GM23338 (cell line): ENCODE data around the gene GMPR. TPM values are rescaled to one million over a fixed set of nuclear protein-coding genes. Genes with fewer than 3 reads are reported as not detected.

Experiments
- ATAC-seq: fragments of 200-7000 bp; cut with Tn5 transposase; 3 replicates; pipeline ENCODE4 v1.9.1; 2020
- DNase-seq: peaks from one replicate; pipeline ENCODE4 v3.0.0-alpha.2; 2015; ENCODE audit warnings: low spot score
- H2AFZ ChIP-seq: fragments of 200-600 bp; sonication (generic); 2 replicates; pipeline ENCODE4 v1.8.0; 2016; ENCODE audit warnings: antibody characterized with exemption, mild to moderate bottlenecking, moderate library complexity
- H3F3A ChIP-seq: fragments of 200-600 bp; sonication (generic); replicated peaks from 2 replicates; pipeline ENCODE4 v1.8.0; 2017; ENCODE audit warnings: antibody characterized with exemption, mixed run types, low read depth
- H3K27ac ChIP-seq: fragments of 200-600 bp; sonication (generic); 2 replicates; pipeline ENCODE4 v1.6.1; 2016; ENCODE audit warnings: low read depth
- H3K27me3 ChIP-seq: fragments of 200-600 bp; sonication (generic); 2 replicates; pipeline ENCODE4 v1.8.0; 2016; ENCODE audit warnings: mild to moderate bottlenecking, mixed run types, moderate library complexity; ENCODE audit not compliant: insufficient read depth
- H3K36me3 ChIP-seq: fragments of 200-600 bp; sonication (generic); 2 replicates; pipeline ENCODE4 v1.8.0; 2016; ENCODE audit warnings: mild to moderate bottlenecking; ENCODE audit not compliant: insufficient read depth
- H3K4me1 ChIP-seq: fragments of 200-600 bp; sonication (generic); 2 replicates; pipeline ENCODE4 v1.8.0; 2016; ENCODE audit warnings: mild to moderate bottlenecking, moderate library complexity; ENCODE audit not compliant: insufficient read depth
- H3K4me2 ChIP-seq: fragments of 200-600 bp; sonication (generic); 2 replicates; pipeline ENCODE4 v1.7.1; 2017; ENCODE audit warnings: mixed run types
- H3K4me3 ChIP-seq: fragments of 200-600 bp; sonication (generic); 2 replicates; pipeline ENCODE4 v1.6.1; 2016; ENCODE audit warnings: mixed run types
- H3K79me2 ChIP-seq: fragments of 200-600 bp; sonication (generic); replicated peaks from 2 replicates; pipeline ENCODE4 v1.8.0; 2017; ENCODE audit warnings: mild to moderate bottlenecking; ENCODE audit not compliant: insufficient read depth
- H3K9me2 ChIP-seq: fragments of 200-600 bp; sonication (generic); 2 replicates; pipeline ENCODE4 v1.8.0; 2017; ENCODE audit not compliant: insufficient read depth
- H4K20me1 ChIP-seq: fragments of 200-600 bp; sonication (generic); replicated peaks from 2 replicates; pipeline ENCODE4 v1.8.0; 2017; ENCODE audit warnings: mild to moderate bottlenecking; ENCODE audit not compliant: insufficient read depth
- H3K27ac Mint-ChIP-seq: 2 replicates; pipeline ENCODE4 v1.8.0; 2020; ENCODE audit warnings: inconsistent platforms, mild to moderate bottlenecking, moderate library complexity, mixed read lengths
- H3K27me3 Mint-ChIP-seq: 3 replicates; pipeline ENCODE4 v1.8.0; 2022; ENCODE audit warnings: low read depth, mild to moderate bottlenecking, moderate library complexity, mixed read lengths, inconsistent platforms; ENCODE audit not compliant: insufficient read depth, poor library complexity
- H3K36me3 Mint-ChIP-seq: 3 replicates; pipeline ENCODE4 v1.8.0; 2021; ENCODE audit warnings: low read depth, mild to moderate bottlenecking, inconsistent platforms, moderate library complexity, mixed read lengths
- H3K4me1 Mint-ChIP-seq: 3 replicates; pipeline ENCODE4 v1.8.0; 2020; ENCODE audit warnings: mild to moderate bottlenecking, inconsistent platforms, mixed read lengths
- H3K4me3 Mint-ChIP-seq: 3 replicates; pipeline ENCODE4 v1.8.0; 2021; ENCODE audit warnings: moderate library complexity, mild to moderate bottlenecking, inconsistent platforms, mixed read lengths
- H3K9me3 Mint-ChIP-seq: 3 replicates; pipeline ENCODE4 v1.8.0; 2020; ENCODE audit warnings: moderate library complexity, mild to moderate bottlenecking, inconsistent platforms, mixed read lengths
- EZH2 ChIP-seq: fragments of 200-600 bp; sonication (generic); IDR thresholded peaks from one replicate; pipeline ENCODE4 v1.8.0; 2017; ENCODE audit warnings: antibody characterized with exemption, mild to moderate bottlenecking, low read depth; ENCODE audit not compliant: unreplicated experiment
- EZH2phosphoT487 ChIP-seq: fragments of 200-600 bp; sonication (generic); IDR thresholded peaks from one replicate; pipeline ENCODE4 v1.8.1; 2018; ENCODE audit warnings: antibody characterized with exemption; ENCODE audit not compliant: unreplicated experiment
- JUNB ChIP-seq: IDR thresholded peaks from one replicate; pipeline ENCODE4 v1.6.1; 2016; ENCODE audit warnings: antibody characterized with exemption; ENCODE audit not compliant: unreplicated experiment
- NANOG ChIP-seq: IDR thresholded peaks from 2 replicates; pipeline ENCODE4 v1.6.1; 2016; ENCODE audit warnings: antibody characterized with exemption, borderline replicate concordance
- POLR2AphosphoS5 ChIP-seq: IDR thresholded peaks from 2 replicates; pipeline ENCODE4 v1.6.1; 2016; ENCODE audit warnings: antibody characterized with exemption, low read depth
- STAT1 ChIP-seq: IDR thresholded peaks from one replicate; pipeline ENCODE4 v1.6.1; 2016; ENCODE audit warnings: antibody characterized with exemption; ENCODE audit not compliant: unreplicated experiment
- ZNF114 ChIP-seq: fragments of 250-450 bp; sonication (Bioruptor Pico); IDR thresholded peaks from 2 replicates; pipeline ENCODE4 v1.5.0; 2020; ENCODE audit warnings: mild to moderate bottlenecking, moderate library complexity
- ZNF331 ChIP-seq: fragments of 250-450 bp; sonication (Bioruptor Pico); IDR thresholded peaks from 2 replicates; pipeline ENCODE4 v1.5.0; 2020; ENCODE audit warnings: low read depth, mild to moderate bottlenecking, moderate library complexity
- polyA plus RNA-seq: library from polyadenylated mRNA; unstranded; fragments of >200 nt; fragmentation: Nextera tagmentation; extraction: Ambion mirVana; gene quantifications from 2 replicates; pipeline ENCODE4 v1.2.1, GENCODE V29; 2016
- total RNA-seq: library from RNA; depleted of rRNA; stranded (reverse); fragments of >200 nt; shearing (Covaris generic); gene quantifications from 2 replicates; pipeline ENCODE4 v1.2.3, GENCODE V29; 2014
- TF ChIP-seq, protein P1 (sequence below): IDR thresholded peaks from one replicate; pipeline ENCODE4 v1.6.1; 2018; ENCODE audit warnings: antibody characterized with exemption; ENCODE audit not compliant: unreplicated experiment
- TF ChIP-seq, protein P2 (sequence below), 2 experiments: fragments of 200-600 bp in 1 of 2; sonication (generic) in 1 of 2; conservative IDR thresholded peaks; 2 replicates each; pipeline versions ENCODE4 v1.5.1 to v1.6.1; 2016 to 2017; ENCODE audit warnings: antibody characterized with exemption in 2 of 2, low read depth in 2 of 2, mild to moderate bottlenecking in 2 of 2, moderate library complexity in 1 of 2
- TF ChIP-seq, protein P3 (sequence below): fragments of 250-450 bp; sonication (Bioruptor Pico); IDR thresholded peaks from 2 replicates; pipeline ENCODE4 v1.5.0; 2020; ENCODE audit warnings: mild to moderate bottlenecking, moderate library complexity

Gene GMPR
- total and polyA plus RNA-seq, 2 experiments from 2014 or later: 0.23 to 0.35 TPM

DNA sequence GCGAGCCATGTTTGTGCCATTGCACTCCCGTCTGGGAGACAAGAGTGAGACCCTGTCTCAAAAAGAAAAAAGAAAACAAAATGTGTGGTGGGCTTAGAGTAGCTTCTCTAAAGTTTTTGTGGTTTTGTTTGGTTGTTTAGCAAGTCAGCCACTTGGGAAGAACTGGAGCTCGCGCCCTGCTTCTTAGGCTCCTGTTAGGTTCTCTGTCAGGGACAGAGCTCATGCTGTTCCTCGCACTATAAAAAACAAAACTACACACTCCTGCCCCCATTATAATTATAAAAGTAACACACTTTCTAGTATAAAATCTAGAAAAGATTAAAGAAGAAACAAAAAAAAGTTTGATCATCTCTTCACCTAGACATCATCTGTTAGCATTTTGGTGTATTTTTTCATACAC is 33.0 kb downstream of the GMPR start:
- Histone ChIP-seq H3K27ac (no peak overlapping the region), H3K9me2 (0 out of 2 replicates have a peak, but pooled peaks cover 11% of the 10 kb centered on the region), H3F3A (no peaks in the 10 kb centered on the region), H3K4me2 (no peak overlapping the region), H3K36me3 (no peaks in the 10 kb centered on the region), H3K79me2 (no peaks in the 10 kb centered on the region), H2AFZ (no peak overlapping the region), H3K27me3 (no peaks in the 10 kb centered on the region), H3K4me1 (no peaks in the 10 kb centered on the region), H4K20me1 (no peaks in the 10 kb centered on the region), H3K4me3 (no peak overlapping the region)
- TF ChIP-seq POLR2AphosphoS5 (no peak), EZH2 (no peak)
- Mint-ChIP-seq H3K9me3 (no peaks in the 10 kb centered on the region), H3K27me3 (peaks cover 1% of the 10 kb centered on the region), H3K4me1 (no peaks in the 10 kb centered on the region), H3K27ac (no peak overlapping the region), H3K4me3 (no peak overlapping the region), H3K36me3 (no peaks in the 10 kb centered on the region)
- ATAC-seq: no peak
- no peak for DNase-seq

DNA sequence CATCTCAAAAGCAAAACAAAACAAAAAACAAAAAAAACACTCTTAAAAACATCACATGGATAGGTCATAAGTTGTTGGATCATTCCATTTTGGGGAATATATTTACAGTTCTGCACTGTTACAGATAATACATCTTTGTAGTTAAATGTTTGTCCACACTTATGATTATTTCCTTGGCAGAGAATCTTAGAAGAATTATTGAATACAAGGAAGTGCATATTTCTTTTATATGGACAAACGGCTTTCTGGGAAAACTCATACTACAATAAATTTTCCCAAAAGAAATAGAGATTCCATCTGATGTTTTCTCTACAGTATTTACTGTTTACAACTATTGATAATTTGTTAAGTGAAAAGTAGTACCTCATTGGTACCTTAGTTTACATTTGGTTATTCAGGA is 33.8 kb downstream of the GMPR start:
- no peak overlapping the region for H3K4me2 ChIP-seq
- H3K4me3 ChIP-seq: no peak overlapping the region
- H2AFZ ChIP-seq: no peak overlapping the region
- no peak overlapping the region for H3K27ac Mint-ChIP-seq
- H3K79me2 ChIP-seq: no peaks in the 10 kb centered on the region
- H3K9me3 Mint-ChIP-seq: no peaks in the 10 kb centered on the region
- no peaks in the 10 kb centered on the region for H3K36me3 Mint-ChIP-seq
- peaks cover 1% of the 10 kb centered on the region for H3K27me3 Mint-ChIP-seq
- H3F3A ChIP-seq: no peaks in the 10 kb centered on the region
- no peak overlapping the region for H3K4me3 Mint-ChIP-seq
- ATAC-seq (no peak), DNase-seq (no peak)
- H3K36me3 ChIP-seq: no peaks in the 10 kb centered on the region
- peaks cover 2% of the 10 kb centered on the region; the same call in 2 of the 3 replicates for H3K4me1 Mint-ChIP-seq
- 0 out of 2 replicates have a peak, but pooled peaks cover under 1% of the 10 kb centered on the region for H3K4me1 ChIP-seq
- H3K27ac ChIP-seq: no peak overlapping the region
- no peaks in the 10 kb centered on the region for H4K20me1 ChIP-seq
- no peaks in the 10 kb centered on the region for H3K27me3 ChIP-seq
- 0 out of 2 replicates have a peak, but pooled peaks cover 11% of the 10 kb centered on the region for H3K9me2 ChIP-seq
- no peak for TF ChIP-seq ZNF331
- no peak for TF ChIP-seq EZH2phosphoT487
- TF ChIP-seq, protein P1, sequence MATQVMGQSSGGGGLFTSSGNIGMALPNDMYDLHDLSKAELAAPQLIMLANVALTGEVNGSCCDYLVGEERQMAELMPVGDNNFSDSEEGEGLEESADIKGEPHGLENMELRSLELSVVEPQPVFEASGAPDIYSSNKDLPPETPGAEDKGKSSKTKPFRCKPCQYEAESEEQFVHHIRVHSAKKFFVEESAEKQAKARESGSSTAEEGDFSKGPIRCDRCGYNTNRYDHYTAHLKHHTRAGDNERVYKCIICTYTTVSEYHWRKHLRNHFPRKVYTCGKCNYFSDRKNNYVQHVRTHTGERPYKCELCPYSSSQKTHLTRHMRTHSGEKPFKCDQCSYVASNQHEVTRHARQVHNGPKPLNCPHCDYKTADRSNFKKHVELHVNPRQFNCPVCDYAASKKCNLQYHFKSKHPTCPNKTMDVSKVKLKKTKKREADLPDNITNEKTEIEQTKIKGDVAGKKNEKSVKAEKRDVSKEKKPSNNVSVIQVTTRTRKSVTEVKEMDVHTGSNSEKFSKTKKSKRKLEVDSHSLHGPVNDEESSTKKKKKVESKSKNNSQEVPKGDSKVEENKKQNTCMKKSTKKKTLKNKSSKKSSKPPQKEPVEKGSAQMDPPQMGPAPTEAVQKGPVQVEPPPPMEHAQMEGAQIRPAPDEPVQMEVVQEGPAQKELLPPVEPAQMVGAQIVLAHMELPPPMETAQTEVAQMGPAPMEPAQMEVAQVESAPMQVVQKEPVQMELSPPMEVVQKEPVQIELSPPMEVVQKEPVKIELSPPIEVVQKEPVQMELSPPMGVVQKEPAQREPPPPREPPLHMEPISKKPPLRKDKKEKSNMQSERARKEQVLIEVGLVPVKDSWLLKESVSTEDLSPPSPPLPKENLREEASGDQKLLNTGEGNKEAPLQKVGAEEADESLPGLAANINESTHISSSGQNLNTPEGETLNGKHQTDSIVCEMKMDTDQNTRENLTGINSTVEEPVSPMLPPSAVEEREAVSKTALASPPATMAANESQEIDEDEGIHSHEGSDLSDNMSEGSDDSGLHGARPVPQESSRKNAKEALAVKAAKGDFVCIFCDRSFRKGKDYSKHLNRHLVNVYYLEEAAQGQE: no peak
- no peak for TF ChIP-seq POLR2AphosphoS5
- no peak for TF ChIP-seq STAT1
- no peak for TF ChIP-seq ZNF114 (CRISPR knock-in tag)
- TF ChIP-seq NANOG: no peak
- no peak for TF ChIP-seq EZH2
- TF ChIP-seq, protein P2, sequence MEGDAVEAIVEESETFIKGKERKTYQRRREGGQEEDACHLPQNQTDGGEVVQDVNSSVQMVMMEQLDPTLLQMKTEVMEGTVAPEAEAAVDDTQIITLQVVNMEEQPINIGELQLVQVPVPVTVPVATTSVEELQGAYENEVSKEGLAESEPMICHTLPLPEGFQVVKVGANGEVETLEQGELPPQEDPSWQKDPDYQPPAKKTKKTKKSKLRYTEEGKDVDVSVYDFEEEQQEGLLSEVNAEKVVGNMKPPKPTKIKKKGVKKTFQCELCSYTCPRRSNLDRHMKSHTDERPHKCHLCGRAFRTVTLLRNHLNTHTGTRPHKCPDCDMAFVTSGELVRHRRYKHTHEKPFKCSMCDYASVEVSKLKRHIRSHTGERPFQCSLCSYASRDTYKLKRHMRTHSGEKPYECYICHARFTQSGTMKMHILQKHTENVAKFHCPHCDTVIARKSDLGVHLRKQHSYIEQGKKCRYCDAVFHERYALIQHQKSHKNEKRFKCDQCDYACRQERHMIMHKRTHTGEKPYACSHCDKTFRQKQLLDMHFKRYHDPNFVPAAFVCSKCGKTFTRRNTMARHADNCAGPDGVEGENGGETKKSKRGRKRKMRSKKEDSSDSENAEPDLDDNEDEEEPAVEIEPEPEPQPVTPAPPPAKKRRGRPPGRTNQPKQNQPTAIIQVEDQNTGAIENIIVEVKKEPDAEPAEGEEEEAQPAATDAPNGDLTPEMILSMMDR (conservative IDR thresholded peaks at IDR 0.05; ENCODE audit: low read depth in 2 of 2): no peak
- TF ChIP-seq JUNB: no peak
- TF ChIP-seq, protein P3, sequence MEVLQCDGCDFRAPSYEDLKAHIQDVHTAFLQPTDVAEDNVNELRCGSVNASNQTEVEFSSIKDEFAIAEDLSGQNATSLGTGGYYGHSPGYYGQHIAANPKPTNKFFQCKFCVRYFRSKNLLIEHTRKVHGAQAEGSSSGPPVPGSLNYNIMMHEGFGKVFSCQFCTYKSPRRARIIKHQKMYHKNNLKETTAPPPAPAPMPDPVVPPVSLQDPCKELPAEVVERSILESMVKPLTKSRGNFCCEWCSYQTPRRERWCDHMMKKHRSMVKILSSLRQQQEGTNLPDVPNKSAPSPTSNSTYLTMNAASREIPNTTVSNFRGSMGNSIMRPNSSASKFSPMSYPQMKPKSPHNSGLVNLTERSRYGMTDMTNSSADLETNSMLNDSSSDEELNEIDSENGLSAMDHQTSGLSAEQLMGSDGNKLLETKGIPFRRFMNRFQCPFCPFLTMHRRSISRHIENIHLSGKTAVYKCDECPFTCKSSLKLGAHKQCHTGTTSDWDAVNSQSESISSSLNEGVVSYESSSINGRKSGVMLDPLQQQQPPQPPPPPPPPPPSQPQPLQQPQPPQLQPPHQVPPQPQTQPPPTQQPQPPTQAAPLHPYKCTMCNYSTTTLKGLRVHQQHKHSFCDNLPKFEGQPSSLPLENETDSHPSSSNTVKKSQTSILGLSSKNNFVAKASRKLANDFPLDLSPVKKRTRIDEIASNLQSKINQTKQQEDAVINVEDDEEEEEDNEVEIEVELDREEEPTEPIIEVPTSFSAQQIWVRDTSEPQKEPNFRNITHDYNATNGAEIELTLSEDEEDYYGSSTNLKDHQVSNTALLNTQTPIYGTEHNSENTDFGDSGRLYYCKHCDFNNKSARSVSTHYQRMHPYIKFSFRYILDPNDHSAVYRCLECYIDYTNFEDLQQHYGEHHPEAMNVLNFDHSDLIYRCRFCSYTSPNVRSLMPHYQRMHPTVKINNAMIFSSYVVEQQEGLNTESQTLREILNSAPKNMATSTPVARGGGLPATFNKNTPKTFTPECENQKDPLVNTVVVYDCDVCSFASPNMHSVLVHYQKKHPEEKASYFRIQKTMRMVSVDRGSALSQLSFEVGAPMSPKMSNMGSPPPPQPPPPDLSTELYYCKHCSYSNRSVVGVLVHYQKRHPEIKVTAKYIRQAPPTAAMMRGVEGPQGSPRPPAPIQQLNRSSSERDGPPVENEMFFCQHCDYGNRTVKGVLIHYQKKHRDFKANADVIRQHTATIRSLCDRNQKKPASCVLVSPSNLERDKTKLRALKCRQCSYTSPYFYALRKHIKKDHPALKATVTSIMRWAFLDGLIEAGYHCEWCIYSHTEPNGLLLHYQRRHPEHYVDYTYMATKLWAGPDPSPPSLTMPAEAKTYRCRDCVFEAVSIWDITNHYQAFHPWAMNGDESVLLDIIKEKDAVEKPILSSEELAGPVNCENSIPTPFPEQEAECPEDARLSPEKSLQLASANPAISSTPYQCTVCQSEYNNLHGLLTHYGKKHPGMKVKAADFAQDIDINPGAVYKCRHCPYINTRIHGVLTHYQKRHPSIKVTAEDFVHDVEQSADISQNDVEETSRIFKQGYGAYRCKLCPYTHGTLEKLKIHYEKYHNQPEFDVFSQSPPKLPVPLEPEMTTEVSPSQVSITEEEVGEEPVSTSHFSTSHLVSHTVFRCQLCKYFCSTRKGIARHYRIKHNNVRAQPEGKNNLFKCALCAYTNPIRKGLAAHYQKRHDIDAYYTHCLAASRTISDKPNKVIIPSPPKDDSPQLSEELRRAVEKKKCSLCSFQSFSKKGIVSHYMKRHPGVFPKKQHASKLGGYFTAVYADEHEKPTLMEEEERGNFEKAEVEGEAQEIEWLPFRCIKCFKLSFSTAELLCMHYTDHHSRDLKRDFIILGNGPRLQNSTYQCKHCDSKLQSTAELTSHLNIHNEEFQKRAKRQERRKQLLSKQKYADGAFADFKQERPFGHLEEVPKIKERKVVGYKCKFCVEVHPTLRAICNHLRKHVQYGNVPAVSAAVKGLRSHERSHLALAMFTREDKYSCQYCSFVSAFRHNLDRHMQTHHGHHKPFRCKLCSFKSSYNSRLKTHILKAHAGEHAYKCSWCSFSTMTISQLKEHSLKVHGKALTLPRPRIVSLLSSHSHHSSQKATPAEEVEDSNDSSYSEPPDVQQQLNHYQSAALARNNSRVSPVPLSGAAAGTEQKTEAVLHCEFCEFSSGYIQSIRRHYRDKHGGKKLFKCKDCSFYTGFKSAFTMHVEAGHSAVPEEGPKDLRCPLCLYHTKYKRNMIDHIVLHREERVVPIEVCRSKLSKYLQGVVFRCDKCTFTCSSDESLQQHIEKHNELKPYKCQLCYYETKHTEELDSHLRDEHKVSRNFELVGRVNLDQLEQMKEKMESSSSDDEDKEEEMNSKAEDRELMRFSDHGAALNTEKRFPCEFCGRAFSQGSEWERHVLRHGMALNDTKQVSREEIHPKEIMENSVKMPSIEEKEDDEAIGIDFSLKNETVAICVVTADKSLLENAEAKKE (CRISPR knock-in tag): no peak
